ENCODE data around the gene RAB3D.

DNA sequence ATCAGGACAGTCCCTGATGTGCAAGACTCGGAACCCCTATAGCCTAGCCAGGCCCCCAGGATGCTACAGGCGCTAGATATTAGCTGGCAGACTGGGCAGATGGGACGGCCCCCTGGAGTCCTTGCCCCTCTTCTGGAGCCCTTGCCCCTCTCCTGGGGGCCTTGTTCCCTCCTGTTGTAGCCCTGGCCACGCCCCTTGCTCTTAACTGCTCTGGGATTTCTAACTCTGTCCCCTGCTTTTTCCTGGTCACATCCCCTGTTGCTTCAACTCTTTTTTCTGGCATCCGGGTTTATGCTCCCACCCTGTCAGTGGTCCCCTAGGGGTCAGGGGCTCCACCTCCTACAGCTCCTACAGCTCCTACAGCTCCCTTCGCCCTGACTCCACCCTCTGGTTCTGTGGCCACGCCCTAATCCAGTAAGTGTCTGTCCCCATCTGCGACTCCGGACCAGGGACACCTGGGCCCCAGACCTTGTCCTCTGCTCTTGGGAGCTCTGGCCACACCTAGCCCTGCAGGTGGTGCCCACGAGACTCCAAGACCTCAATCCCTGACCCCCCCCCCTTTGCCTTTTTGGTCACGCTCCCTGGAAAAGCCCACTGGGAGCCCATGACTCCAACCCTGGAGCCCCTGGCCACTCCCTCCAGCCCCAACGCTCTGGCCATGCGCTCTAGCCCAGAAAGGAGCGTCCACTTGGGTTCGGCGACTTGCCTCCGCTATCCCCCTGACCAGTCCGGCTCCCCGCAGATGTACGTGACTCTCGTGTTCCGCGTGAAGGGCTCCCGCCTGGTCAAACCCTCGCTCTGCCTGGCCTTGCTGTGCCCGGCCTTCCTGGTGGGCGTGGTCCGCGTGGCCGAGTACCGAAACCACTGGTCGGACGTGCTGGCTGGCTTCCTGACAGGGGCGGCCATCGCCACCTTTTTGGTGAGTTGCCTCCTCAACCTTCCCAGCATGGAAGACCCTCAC lies 22.6 kb upstream of the RAB3D start:
- no peak for TF ChIP-seq POLR2AphosphoS5 (IDR thresholded peaks at IDR 0.05; ENCODE audit: low read depth, low read length)
- TF ChIP-seq, protein P1, sequence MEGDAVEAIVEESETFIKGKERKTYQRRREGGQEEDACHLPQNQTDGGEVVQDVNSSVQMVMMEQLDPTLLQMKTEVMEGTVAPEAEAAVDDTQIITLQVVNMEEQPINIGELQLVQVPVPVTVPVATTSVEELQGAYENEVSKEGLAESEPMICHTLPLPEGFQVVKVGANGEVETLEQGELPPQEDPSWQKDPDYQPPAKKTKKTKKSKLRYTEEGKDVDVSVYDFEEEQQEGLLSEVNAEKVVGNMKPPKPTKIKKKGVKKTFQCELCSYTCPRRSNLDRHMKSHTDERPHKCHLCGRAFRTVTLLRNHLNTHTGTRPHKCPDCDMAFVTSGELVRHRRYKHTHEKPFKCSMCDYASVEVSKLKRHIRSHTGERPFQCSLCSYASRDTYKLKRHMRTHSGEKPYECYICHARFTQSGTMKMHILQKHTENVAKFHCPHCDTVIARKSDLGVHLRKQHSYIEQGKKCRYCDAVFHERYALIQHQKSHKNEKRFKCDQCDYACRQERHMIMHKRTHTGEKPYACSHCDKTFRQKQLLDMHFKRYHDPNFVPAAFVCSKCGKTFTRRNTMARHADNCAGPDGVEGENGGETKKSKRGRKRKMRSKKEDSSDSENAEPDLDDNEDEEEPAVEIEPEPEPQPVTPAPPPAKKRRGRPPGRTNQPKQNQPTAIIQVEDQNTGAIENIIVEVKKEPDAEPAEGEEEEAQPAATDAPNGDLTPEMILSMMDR (IDR thresholded peaks at IDR 0.05 in 2 of 3, conservative IDR thresholded peaks at IDR 0.05 in 1 of 3; ENCODE audit: borderline replicate concordance in 1 of 3, insufficient read depth in 1 of 3, low read depth in 2 of 3, low read length in 2 of 3) = no peak
- TF ChIP-seq EZH2 (IDR thresholded peaks at IDR 0.05) = no peak
- no peak for TF ChIP-seq JUND (IDR thresholded peaks at IDR 0.05)
- no peak for TF ChIP-seq CBX3 (IDR thresholded peaks at IDR 0.05; ENCODE audit: low read depth)

Measured in HCT116 (cell line).